ENCODE data around the gene KPRP.

The KPRP gene

DNA sequence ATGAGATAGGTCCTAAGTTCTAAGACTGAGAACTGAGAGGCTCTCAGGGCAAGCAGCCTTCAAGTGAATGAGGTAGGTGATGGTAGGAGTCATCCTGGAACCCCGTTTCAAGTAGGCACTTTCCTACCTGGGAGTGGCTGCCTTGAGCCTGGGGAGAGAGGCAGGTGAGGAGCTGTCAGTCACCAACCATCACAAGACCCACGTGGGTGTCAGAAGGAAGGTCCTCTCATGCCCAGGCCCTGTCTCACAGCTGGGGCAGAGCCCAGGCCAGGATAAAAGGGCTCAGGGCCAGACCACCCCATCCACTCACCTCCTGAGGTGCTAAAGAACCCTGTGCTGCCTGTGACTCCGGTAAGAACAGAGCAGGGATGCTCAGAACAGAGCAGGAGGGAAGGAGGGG lies 38.6 kb downstream of the KPRP start, which contains the start of gene LCE1D:
Gene LCE1D (plus strand): TSS at position 301 of the 400 bp plus-strand sequence. CDS start 1,074 bp downstream, outside the sequence.
- DNase-seq (ENCODE audit: extremely low read depth, low read depth) = no peak
- TF ChIP-seq, protein P1, sequence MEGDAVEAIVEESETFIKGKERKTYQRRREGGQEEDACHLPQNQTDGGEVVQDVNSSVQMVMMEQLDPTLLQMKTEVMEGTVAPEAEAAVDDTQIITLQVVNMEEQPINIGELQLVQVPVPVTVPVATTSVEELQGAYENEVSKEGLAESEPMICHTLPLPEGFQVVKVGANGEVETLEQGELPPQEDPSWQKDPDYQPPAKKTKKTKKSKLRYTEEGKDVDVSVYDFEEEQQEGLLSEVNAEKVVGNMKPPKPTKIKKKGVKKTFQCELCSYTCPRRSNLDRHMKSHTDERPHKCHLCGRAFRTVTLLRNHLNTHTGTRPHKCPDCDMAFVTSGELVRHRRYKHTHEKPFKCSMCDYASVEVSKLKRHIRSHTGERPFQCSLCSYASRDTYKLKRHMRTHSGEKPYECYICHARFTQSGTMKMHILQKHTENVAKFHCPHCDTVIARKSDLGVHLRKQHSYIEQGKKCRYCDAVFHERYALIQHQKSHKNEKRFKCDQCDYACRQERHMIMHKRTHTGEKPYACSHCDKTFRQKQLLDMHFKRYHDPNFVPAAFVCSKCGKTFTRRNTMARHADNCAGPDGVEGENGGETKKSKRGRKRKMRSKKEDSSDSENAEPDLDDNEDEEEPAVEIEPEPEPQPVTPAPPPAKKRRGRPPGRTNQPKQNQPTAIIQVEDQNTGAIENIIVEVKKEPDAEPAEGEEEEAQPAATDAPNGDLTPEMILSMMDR (IDR thresholded peaks at IDR 0.05; ENCODE audit: low read depth, low read length) = no peak

DNA sequence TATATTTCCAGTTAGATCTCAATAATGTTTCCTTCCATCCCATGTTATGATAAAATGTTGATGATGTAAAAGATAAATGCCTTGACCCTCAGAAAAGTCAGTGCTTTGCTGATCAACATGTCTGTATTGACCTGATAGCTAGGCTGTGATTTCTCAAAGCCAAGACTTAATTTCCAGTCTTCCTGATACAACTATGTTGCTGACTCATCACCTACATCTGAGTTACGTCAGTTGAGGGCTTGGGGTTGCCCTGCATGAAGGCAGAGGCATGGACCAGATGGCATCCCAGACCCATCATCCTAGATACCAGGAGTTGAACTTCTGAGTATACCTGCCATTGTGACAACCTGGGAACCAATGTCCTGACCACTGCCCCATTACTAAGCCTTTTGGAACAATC lies 43.5 kb downstream of the KPRP start:
- DNase-seq (ENCODE audit: extremely low read depth, low read depth) = no peak
- TF ChIP-seq, protein P1 (IDR thresholded peaks at IDR 0.05; ENCODE audit: low read depth, low read length) = no peak

DNA sequence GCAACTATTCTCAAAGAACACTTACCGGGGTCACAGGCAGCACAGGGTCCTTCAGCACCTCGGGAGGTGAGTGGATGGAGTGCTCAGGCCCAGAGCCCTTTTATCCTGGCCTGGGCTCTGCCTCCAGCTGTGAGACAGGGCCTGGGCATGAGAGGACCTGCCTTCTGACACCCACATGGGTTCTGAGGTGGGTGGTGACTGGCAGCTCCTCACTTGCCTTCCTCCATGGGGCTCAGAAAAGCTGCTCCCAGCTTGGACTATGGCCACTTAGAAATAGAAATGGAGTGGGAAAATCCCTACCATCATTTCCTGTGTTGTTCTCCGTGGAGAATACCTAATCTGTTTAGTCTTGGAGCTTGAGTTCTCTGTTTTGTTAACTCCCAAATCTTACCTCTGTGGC lies 48.8 kb downstream of the KPRP start, which contains the start of gene LCE1C:
Gene LCE1C (minus strand): TSS at position 76 of the 400 bp plus-strand sequence. CDS start 1,173 bp downstream, outside the sequence.
- DNase-seq (ENCODE audit: extremely low read depth, low read depth) = no peak
- TF ChIP-seq, protein P1 (IDR thresholded peaks at IDR 0.05; ENCODE audit: low read depth, low read length) = no peak

DNA sequence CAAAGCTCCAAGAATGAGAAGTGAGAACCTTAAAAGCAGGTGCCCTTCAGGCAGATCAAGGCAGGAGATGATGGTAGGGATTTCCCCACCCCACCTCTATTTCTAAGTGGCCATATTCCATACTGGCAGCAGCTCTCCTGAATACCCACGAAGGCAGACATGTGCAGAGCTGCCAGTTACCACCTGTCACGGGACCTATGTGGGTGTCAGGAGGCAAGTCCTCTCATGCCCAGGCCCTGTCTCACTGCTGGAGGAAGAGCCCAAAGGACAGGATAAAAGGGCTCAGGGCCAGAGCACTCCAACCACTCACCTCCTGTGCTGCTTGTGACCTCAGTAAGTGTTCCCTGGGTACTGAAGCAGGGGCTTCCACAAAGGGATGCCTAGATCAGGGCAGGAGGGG lies 53.2 kb downstream of the KPRP start:
- DNase-seq (ENCODE audit: extremely low read depth, low read depth) = no peak
- TF ChIP-seq, protein P1 (IDR thresholded peaks at IDR 0.05; ENCODE audit: low read depth, low read length) = no peak

All from AG09319 (cell line).